Measurements from ENCODE around the gene TMEM214.

DNA sequence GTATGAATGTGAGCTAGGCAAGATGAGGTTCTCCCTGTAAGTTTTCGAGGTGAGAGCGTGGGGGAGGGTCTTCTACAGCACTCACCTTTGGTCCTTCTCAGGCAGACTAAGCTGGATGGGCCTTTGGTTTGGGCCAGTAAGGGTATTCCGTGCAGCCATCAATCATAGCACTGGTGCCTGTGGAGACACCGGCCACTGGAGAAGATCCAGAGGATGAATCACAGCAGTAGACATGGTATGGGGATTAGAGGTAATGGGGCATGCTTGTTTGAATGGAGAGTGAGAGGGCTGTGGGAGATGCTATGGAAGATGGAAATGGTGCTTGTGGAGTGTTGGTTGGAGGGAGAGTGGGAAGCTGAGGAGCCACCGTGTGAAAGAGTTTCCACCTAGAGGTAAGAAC is 46.2 kb upstream of the TMEM214 start:
- no peak for TF ChIP-seq CTBP1 (IDR thresholded peaks at IDR 0.05; ENCODE audit: borderline replicate concordance)
- no peak for TF ChIP-seq FOXM1 (IDR thresholded peaks at IDR 0.05; ENCODE audit: borderline replicate concordance)
- no peak for TF ChIP-seq SP1 (IDR thresholded peaks at IDR 0.05)
- no peak for TF ChIP-seq TARDBP (IDR thresholded peaks at IDR 0.05)
- no peak for TF ChIP-seq L3MBTL2 (conservative IDR thresholded peaks at IDR 0.05)
- TF ChIP-seq NFRKB (IDR thresholded peaks at IDR 0.05), result no peak
- TF ChIP-seq ARNT (IDR thresholded peaks at IDR 0.05), result no peak
- no peak for TF ChIP-seq FOXK2 (IDR thresholded peaks at IDR 0.05)
- TF ChIP-seq LEF1 (IDR thresholded peaks at IDR 0.05; ENCODE audit: borderline replicate concordance), result no peak
- no peak for TF ChIP-seq BHLHE40 (IDR thresholded peaks at IDR 0.05; ENCODE audit: borderline replicate concordance)
- no peak for TF ChIP-seq ZNF384 (IDR thresholded peaks at IDR 0.05)
- TF ChIP-seq ELF4 (IDR thresholded peaks at IDR 0.05), result no peak
- TF ChIP-seq, protein P1, sequence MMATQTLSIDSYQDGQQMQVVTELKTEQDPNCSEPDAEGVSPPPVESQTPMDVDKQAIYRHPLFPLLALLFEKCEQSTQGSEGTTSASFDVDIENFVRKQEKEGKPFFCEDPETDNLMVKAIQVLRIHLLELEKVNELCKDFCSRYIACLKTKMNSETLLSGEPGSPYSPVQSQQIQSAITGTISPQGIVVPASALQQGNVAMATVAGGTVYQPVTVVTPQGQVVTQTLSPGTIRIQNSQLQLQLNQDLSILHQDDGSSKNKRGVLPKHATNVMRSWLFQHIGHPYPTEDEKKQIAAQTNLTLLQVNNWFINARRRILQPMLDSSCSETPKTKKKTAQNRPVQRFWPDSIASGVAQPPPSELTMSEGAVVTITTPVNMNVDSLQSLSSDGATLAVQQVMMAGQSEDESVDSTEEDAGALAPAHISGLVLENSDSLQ (IDR thresholded peaks at IDR 0.05), result no peak
